Measurements from ENCODE around the gene AK5. TPM values are rescaled to one million over a fixed set of nuclear protein-coding genes. Genes with fewer than 3 reads are reported as not detected.

AK5 gene
- total RNA-seq, 1 experiment from 2014 or later = 3.8 TPM

- no peaks in the 10 kb centered on the region for H3F3A ChIP-seq (ENCODE audit: low read length, unreplicated experiment)
- H3K9ac ChIP-seq (ENCODE audit: low read length) = peak overlapping the region; percentile 54
- ChIA-PET CTCF (no interaction called here), POLR2A (ENCODE audit: unreplicated experiment) (no interaction called here)
- peak overlapping the region; percentile 94 for H2AFZ ChIP-seq (ENCODE audit: low read length)
- peak overlapping the region; percentile 100 for H3K4me2 ChIP-seq (ENCODE audit: low read length)
- H4K20me1 ChIP-seq (ENCODE audit: low read length) = no peaks in the 10 kb centered on the region
- H3K9me3 ChIP-seq (ENCODE audit: low read length) = no peaks in the 10 kb centered on the region
- ATAC-seq (peak; percentile 68), DNase-seq (peak; percentile 23)
- no peaks in the 10 kb centered on the region for H3K27me3 ChIP-seq (ENCODE audit: low read length)
- no peaks in the 10 kb centered on the region for H3K9me2 ChIP-seq (replicated peaks; ENCODE audit: low read length)
- H3K4me1 ChIP-seq (ENCODE audit: insufficient read depth, low read length) = peaks cover 13% of the 10 kb centered on the region
- TF ChIP-seq, protein P1, sequence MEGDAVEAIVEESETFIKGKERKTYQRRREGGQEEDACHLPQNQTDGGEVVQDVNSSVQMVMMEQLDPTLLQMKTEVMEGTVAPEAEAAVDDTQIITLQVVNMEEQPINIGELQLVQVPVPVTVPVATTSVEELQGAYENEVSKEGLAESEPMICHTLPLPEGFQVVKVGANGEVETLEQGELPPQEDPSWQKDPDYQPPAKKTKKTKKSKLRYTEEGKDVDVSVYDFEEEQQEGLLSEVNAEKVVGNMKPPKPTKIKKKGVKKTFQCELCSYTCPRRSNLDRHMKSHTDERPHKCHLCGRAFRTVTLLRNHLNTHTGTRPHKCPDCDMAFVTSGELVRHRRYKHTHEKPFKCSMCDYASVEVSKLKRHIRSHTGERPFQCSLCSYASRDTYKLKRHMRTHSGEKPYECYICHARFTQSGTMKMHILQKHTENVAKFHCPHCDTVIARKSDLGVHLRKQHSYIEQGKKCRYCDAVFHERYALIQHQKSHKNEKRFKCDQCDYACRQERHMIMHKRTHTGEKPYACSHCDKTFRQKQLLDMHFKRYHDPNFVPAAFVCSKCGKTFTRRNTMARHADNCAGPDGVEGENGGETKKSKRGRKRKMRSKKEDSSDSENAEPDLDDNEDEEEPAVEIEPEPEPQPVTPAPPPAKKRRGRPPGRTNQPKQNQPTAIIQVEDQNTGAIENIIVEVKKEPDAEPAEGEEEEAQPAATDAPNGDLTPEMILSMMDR (conservative IDR thresholded peaks at IDR 0.05; ENCODE audit: low read depth, low read length) = no peak
- TF ChIP-seq EZH2 (IDR thresholded peaks at IDR 0.05; ENCODE audit: low read length, unreplicated experiment) (no peak), EZH2phosphoT487 (IDR thresholded peaks at IDR 0.05; ENCODE audit: borderline replicate concordance, low read length) (no peak)
- no TSS peak for BruUV-seq (replicated peaks)
- no peaks in the 10 kb centered on the region for H3K79me2 ChIP-seq (ENCODE audit: low read length)
- peak overlapping the region; percentile 85 for H3K4me3 ChIP-seq (ENCODE audit: low read length)
- H3K27ac ChIP-seq (ENCODE audit: low read length) = no peak overlapping the region
- H3K36me3 ChIP-seq (ENCODE audit: low read depth, low read length) = no peaks in the 10 kb centered on the region
- intact Hi-C loops (cut with micrococcal nuclease) = no loop called here
These were observed 507 bp downstream of the AK5 start for GRCh38 chr1:77282187-77282865.

DNA sequence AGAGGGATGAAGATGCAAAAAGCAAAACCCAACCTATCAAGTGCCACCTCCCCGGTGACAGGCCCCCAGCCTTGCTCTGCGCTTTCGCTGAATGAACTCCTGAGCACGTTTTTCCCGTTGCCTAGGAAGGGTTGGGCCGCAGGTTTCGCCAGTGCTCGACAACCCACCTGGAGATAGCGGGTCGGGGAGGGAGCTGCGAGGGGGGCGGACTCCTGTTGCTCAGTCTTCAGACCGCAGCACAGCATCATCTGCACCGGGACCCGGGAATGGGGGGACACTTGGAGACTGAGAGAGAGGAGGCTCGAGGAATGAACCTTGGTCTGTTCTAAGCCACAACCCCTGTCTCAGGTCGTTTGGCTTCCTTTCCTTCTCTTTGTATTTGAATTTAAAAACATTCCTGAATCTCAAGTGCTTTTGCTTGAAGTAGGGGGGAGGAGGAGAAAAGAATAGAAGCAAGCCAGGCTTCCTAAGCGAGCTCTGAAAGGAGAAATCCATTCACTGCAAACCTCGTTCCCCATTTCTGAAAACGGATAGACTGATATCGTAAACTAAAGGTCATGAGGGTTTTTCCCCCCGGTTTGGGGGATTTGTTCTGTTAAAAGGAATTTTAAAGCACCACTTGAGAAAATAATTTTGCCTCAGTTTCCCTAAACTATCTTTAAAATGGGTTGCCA is 1.2 kb downstream of the AK5 start:
- CTCF ChIA-PET = no interaction called here
- Histone ChIP-seq H3K79me2 (ENCODE audit: low read length) (no peaks in the 10 kb centered on the region), H3K9me3 (ENCODE audit: low read length) (no peaks in the 10 kb centered on the region), H3K4me3 (ENCODE audit: low read length) (peak overlapping the region; percentile 85), H3K27me3 (ENCODE audit: low read length) (no peaks in the 10 kb centered on the region), H3K9ac (ENCODE audit: low read length) (peak overlapping the region; percentile 54; the same call in 1 of the 2 replicates), H3K36me3 (ENCODE audit: low read depth, low read length) (no peaks in the 10 kb centered on the region), H3K9me2 (replicated peaks; ENCODE audit: low read length) (no peaks in the 10 kb centered on the region), H2AFZ (ENCODE audit: low read length) (peak overlapping the region; percentile 94), H4K20me1 (ENCODE audit: low read length) (no peaks in the 10 kb centered on the region), H3K4me2 (ENCODE audit: low read length) (peak overlapping the region; percentile 100), H3K4me1 (ENCODE audit: insufficient read depth, low read length) (peaks cover 16% of the 10 kb centered on the region), H3K27ac (ENCODE audit: low read length) (no peak overlapping the region), H3F3A (ENCODE audit: low read length, unreplicated experiment) (no peaks in the 10 kb centered on the region)
- DNase-seq = no peak
- TF ChIP-seq, protein P1 (conservative IDR thresholded peaks at IDR 0.05; ENCODE audit: low read depth, low read length) = no peak
- no peak for TF ChIP-seq EZH2phosphoT487 (IDR thresholded peaks at IDR 0.05; ENCODE audit: borderline replicate concordance, low read length)
- TF ChIP-seq EZH2 (IDR thresholded peaks at IDR 0.05; ENCODE audit: low read length, unreplicated experiment) = no peak
- ATAC-seq = peak; percentile 23
- POLR2A ChIA-PET (ENCODE audit: unreplicated experiment) = interaction anchor here (0.6 kb wide), 1 partner anchor 68 kb away, joined by 7 read pairs; no protein-coding TSS in a partner anchor
- intact Hi-C loops (cut with micrococcal nuclease) = no loop called here
- BruUV-seq (replicated peaks) = no TSS peak
